WTC11 (cell line): ENCODE results near the gene HIVEP2. TPM values are rescaled to one million over a fixed set of nuclear protein-coding genes. Genes with fewer than 3 reads are reported as not detected.
A peak's percentile ranks its signal among the peaks of the same experiment; 100 is the strongest.

ENCODE experiments used
- ATAC-seq: fragments of 200-7000 bp; cut with Tn5 transposase; 2 replicates; pipeline ENCODE4 v1.10.0; 2021; ENCODE audit warnings: mild to moderate bottlenecking, moderate library complexity
- CTCF ChIA-PET: fragments of 300-600 bp; sonication (Branson Sonifier 250); formaldehyde crosslinking; loops from one replicate; lab custom pipeline; 2021; ENCODE audit warnings: antibody characterized with exemption; lab: Charles Lee
- POLR2A ChIA-PET: fragments of 350-600 bp; sonication (Branson Sonifier 250); formaldehyde crosslinking; loops from one replicate; lab custom pipeline; 2021; ENCODE audit warnings: antibody characterized with exemption; lab: Charles Lee
- DNase-seq: peaks from one replicate; pipeline ENCODE4 v3.0.0; 2021; ENCODE audit warnings: low spot score
- H3K27ac Mint-ChIP-seq: 2 replicates; pipeline ENCODE4 v1.8.0; 2021; ENCODE audit warnings: mixed read lengths
- H3K27me3 Mint-ChIP-seq: 2 replicates; pipeline ENCODE4 v1.8.0; 2021; ENCODE audit warnings: low read depth, mild to moderate bottlenecking, moderate library complexity, mixed read lengths
- H3K36me3 Mint-ChIP-seq: 2 replicates; pipeline ENCODE4 v1.8.0; 2021; ENCODE audit warnings: mixed read lengths
- H3K4me1 Mint-ChIP-seq: 2 replicates; pipeline ENCODE4 v1.8.0; 2022; ENCODE audit warnings: mixed read lengths
- H3K4me3 Mint-ChIP-seq: 2 replicates; pipeline ENCODE4 v1.8.0; 2021; ENCODE audit warnings: mild to moderate bottlenecking, moderate library complexity, mixed read lengths
- H3K9me3 Mint-ChIP-seq: 2 replicates; pipeline ENCODE4 v1.8.0; 2021; ENCODE audit warnings: mixed read lengths
- FOXK1 ChIP-seq: sonication (generic); formaldehyde crosslinking; IDR thresholded peaks from 2 replicates; pipeline ENCODE4 v1.8.0; 2022; ENCODE audit warnings: mild to moderate bottlenecking, moderate library complexity, missing genetic modification reagents
- HMGA2 ChIP-seq: fragments of 250-450 bp; sonication (Bioruptor Pico); IDR thresholded peaks from 2 replicates; pipeline ENCODE4 v1.4.0; 2021; ENCODE audit warnings: mild to moderate bottlenecking, moderate library complexity
- JAZF1 ChIP-seq: fragments of 250-450 bp; sonication (Bioruptor Pico); IDR thresholded peaks from 2 replicates; pipeline ENCODE4 v1.9.0; 2021; ENCODE audit warnings: moderate library complexity, mild to moderate bottlenecking, inconsistent platforms
- NFATC4 ChIP-seq: fragments of 250-450 bp; sonication (Bioruptor Pico); IDR thresholded peaks from 2 replicates; pipeline ENCODE4 v1.9.0; 2021; ENCODE audit warnings: mild to moderate bottlenecking
- NFE2L1 ChIP-seq: sonication (generic); formaldehyde crosslinking; IDR thresholded peaks from 2 replicates; pipeline ENCODE4 v1.8.1; 2023; ENCODE audit warnings: missing genetic modification reagents
- SMAD4 ChIP-seq: sonication (generic); formaldehyde crosslinking; IDR thresholded peaks from 2 replicates; pipeline ENCODE4 v1.8.0; 2022; ENCODE audit warnings: mild to moderate bottlenecking, missing genetic modification reagents
- SOX15 ChIP-seq: fragments of 250-450 bp; sonication (Bioruptor Pico); IDR thresholded peaks from 2 replicates; pipeline ENCODE4 v1.9.0; 2021; ENCODE audit warnings: mild to moderate bottlenecking
- total RNA-seq: library from RNA; stranded (reverse); gene quantifications from 3 replicates; pipeline ENCODE4 v1.2.3, GENCODE V29; 2021
- TF ChIP-seq, protein P1 (sequence below): sonication (generic); formaldehyde crosslinking; IDR thresholded peaks from 2 replicates; pipeline ENCODE4 v1.8.0; 2022; ENCODE audit warnings: mild to moderate bottlenecking, missing genetic modification reagents
- TF ChIP-seq, protein P2 (sequence below): sonication (generic); formaldehyde crosslinking; conservative IDR thresholded peaks from 2 replicates; pipeline ENCODE4 v1.8.1; 2023; ENCODE audit warnings: mild to moderate bottlenecking, low read depth, missing genetic modification reagents, moderate library complexity
- TF ChIP-seq, protein P3 (sequence below): sonication (generic); formaldehyde crosslinking; conservative IDR thresholded peaks from 2 replicates; pipeline ENCODE4 v1.8.1; 2022; ENCODE audit warnings: mild to moderate bottlenecking, missing genetic modification reagents
- TF ChIP-seq, protein P4 (sequence below): fragments of 250-450 bp; sonication (Bioruptor Pico); conservative IDR thresholded peaks from 2 replicates; pipeline ENCODE4 v1.9.0; 2021; ENCODE audit warnings: mild to moderate bottlenecking

The HIVEP2 gene
- total RNA-seq, 1 experiment from 2014 or later, result 11.5 TPM

DNA sequence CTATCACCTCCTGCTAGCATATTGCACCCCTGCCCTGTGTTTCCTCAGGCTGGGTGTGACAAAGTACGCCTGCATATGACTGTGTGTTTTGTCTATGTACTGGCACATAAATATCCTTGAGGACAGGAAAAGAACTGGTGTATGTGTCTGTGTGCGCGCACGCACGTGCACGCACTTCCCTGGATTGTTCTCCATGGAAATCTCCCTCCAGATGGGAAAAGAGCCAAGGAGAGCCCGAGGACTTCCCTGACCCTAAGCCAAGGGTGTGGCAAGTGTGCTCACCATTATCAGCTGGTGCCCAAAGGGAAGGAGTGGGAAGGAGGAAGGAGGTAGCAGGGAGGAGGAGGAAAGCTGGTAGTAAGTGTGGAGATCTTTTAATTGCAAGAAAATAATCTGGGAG lies 117.6 kb downstream of the HIVEP2 start:
- Mint-ChIP-seq H3K27me3 (no peaks in the 10 kb centered on the region), H3K4me3 (no peak overlapping the region), H3K4me1 (peaks cover 17% of the 10 kb centered on the region), H3K27ac (no peak overlapping the region; the same call in 1 of the 2 replicates), H3K9me3 (no peaks in the 10 kb centered on the region), H3K36me3 (no peaks in the 10 kb centered on the region)
- CTCF ChIA-PET, result no interaction called here
- ATAC-seq (no peak), DNase-seq (no peak)
- POLR2A ChIA-PET, result no interaction called here
- TF ChIP-seq, protein P1, sequence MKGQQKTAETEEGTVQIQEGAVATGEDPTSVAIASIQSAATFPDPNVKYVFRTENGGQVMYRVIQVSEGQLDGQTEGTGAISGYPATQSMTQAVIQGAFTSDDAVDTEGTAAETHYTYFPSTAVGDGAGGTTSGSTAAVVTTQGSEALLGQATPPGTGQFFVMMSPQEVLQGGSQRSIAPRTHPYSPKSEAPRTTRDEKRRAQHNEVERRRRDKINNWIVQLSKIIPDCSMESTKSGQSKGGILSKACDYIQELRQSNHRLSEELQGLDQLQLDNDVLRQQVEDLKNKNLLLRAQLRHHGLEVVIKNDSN (CRISPR knock-in tag), result no peak
- TF ChIP-seq FOXK1 (CRISPR knock-in tag), result no peak
- TF ChIP-seq, protein P2, sequence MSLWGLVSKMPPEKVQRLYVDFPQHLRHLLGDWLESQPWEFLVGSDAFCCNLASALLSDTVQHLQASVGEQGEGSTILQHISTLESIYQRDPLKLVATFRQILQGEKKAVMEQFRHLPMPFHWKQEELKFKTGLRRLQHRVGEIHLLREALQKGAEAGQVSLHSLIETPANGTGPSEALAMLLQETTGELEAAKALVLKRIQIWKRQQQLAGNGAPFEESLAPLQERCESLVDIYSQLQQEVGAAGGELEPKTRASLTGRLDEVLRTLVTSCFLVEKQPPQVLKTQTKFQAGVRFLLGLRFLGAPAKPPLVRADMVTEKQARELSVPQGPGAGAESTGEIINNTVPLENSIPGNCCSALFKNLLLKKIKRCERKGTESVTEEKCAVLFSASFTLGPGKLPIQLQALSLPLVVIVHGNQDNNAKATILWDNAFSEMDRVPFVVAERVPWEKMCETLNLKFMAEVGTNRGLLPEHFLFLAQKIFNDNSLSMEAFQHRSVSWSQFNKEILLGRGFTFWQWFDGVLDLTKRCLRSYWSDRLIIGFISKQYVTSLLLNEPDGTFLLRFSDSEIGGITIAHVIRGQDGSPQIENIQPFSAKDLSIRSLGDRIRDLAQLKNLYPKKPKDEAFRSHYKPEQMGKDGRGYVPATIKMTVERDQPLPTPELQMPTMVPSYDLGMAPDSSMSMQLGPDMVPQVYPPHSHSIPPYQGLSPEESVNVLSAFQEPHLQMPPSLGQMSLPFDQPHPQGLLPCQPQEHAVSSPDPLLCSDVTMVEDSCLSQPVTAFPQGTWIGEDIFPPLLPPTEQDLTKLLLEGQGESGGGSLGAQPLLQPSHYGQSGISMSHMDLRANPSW, result no peak
- no peak for TF ChIP-seq SOX15 (CRISPR knock-in tag)
- no peak for TF ChIP-seq NFE2L1 (CRISPR knock-in tag)
- TF ChIP-seq SMAD4 (CRISPR knock-in tag), result no peak

DNA sequence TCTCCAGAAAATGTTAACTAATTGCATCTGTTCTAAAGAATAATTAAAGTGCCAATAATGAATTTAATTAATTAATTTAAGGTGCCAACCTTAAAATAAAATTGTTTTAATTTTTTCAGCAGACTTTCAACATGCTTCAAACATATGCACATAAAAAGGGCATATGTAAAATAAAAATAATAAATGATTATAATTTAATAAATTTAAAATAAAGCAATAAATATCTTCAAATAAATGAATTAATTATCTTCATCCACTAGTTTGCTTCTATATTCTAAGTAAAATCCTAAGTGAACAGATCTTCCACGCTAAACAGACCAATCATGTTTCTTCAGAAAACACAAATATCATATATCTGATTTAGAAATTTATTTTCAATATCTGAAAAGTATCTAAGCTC lies 119.2 kb downstream of the HIVEP2 start:
- Mint-ChIP-seq H3K27ac (no peak overlapping the region), H3K27me3 (no peaks in the 10 kb centered on the region), H3K9me3 (no peaks in the 10 kb centered on the region), H3K36me3 (no peaks in the 10 kb centered on the region), H3K4me1 (peaks cover 18% of the 10 kb centered on the region), H3K4me3 (no peak overlapping the region)
- POLR2A ChIA-PET, result no interaction called here
- CTCF ChIA-PET, result no interaction called here
- peak; percentile 93 for TF ChIP-seq HMGA2 (CRISPR knock-in tag)
- TF ChIP-seq, protein P1 (CRISPR knock-in tag), result no peak
- ATAC-seq (no peak), DNase-seq (no peak)

DNA sequence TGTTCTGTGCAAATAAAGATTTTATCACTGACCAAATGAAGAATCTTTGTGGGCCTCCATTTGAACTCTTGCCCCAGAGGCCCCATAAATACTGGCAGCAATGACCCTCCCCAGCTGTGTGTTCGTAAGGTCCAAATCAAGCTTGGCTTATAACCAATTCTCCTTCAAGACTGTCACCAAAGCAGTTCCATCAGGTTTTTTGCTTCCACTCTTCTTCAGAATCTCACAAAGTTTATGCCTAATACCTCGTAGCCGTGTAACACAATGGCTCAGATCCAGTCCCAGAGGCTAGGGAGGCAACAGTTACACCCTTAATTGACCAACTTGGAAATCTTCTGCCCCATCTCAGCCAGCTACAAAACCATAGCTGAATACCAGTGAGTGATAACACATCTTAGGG lies 120.5 kb downstream of the HIVEP2 start:
- Mint-ChIP-seq H3K9me3 (no peaks in the 10 kb centered on the region), H3K27ac (no peak overlapping the region; the same call in 1 of the 2 replicates), H3K36me3 (no peaks in the 10 kb centered on the region), H3K4me3 (no peak overlapping the region), H3K4me1 (peaks cover 30% of the 10 kb centered on the region), H3K27me3 (no peaks in the 10 kb centered on the region)
- DNase-seq (no peak), ATAC-seq (no peak)
- POLR2A ChIA-PET, result no interaction called here
- TF ChIP-seq, protein P1 (CRISPR knock-in tag), result no peak
- no peak for TF ChIP-seq SOX15 (CRISPR knock-in tag)
- TF ChIP-seq, protein P3, sequence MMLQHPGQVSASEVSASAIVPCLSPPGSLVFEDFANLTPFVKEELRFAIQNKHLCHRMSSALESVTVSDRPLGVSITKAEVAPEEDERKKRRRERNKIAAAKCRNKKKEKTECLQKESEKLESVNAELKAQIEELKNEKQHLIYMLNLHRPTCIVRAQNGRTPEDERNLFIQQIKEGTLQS (CRISPR knock-in tag), result no peak
- CTCF ChIA-PET, result interaction anchor here (1.4 kb wide), 1 partner anchor 21 kb away, joined by 3 read pairs; no protein-coding TSS in a partner anchor

DNA sequence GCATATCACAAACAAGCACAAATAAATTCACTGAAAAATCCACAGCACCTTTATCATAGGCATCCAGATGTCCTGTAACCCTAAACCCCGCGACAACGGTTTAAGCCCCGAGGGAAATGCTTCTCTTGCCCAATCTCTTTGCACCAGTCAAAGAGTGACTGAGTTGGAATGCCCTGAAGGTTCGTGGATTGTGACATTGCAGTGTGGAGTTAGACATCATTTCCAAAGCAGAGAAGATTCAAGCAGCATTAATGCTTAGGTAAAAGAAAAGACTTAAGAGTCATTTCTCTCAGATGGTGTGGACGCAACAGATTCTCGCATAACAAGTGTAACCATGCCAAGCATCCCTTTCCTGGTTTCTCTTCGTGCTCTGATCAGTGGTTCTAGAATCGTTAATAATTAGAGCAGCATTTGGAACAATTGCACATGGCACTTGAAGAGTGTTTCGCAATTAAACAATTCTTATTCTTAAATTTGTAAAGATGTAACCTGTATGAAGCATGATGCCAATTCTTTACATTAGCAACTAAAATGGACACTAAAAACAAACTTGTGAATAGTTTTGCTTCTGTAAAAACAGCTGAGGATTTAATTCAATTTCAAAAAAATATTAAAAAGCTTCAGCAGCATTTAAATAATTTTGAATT lies 121.6 kb downstream of the HIVEP2 start:
- H3K4me3 Mint-ChIP-seq, result no peak overlapping the region

More for the DNA sequence above, 121.6 kb downstream of the HIVEP2 start:
- no peak for TF ChIP-seq JAZF1
- TF ChIP-seq, protein P4, sequence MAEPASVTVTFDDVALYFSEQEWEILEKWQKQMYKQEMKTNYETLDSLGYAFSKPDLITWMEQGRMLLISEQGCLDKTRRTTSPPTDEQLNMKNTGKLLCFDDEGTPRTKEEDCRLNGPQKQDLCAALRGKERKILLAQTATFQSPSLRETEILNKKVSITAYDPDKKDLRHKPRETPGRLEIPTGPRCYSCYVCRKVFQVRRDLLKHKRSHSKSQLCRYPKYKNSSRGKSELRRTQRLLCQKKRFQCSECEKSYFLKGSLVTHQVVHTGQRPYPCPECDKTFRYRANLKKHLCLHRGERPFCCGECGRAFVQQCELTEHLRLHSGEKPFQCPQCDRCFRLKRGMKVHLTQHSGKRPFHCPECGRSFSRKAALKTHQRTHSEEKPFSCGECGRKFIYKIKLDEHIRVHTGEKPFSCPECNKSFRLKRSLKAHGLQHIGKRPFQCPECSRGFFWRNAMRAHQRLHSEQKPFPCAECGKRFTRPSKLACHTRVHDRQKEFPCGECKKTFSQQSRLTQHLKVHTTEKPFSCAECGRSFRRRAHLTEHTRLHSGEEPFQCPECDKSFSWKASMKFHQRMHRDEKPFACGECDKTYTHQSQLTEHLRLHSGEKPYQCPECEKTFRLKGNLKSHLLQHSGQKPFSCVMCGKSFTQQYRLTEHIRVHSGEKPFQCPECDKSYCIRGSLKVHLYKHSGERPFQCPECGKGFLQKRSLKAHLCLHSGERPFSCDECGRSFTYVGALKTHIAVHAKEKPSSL (CRISPR knock-in tag), result no peak
- TF ChIP-seq SMAD4 (CRISPR knock-in tag), result no peak
- TF ChIP-seq, protein P3 (CRISPR knock-in tag), result no peak
- TF ChIP-seq HMGA2 (CRISPR knock-in tag), result no peak
- TF ChIP-seq NFATC4 (CRISPR knock-in tag), result no peak
- no peak for DNase-seq
- Mint-ChIP-seq H3K4me1 (peaks cover 30% of the 10 kb centered on the region), H3K27me3 (no peaks in the 10 kb centered on the region), H3K36me3 (no peaks in the 10 kb centered on the region), H3K9me3 (no peaks in the 10 kb centered on the region), H3K27ac (peak overlapping the region; percentile 54; the same call in 1 of the 2 replicates)
- ATAC-seq, result peak; percentile 36
- POLR2A ChIA-PET, result no interaction called here
- CTCF ChIA-PET, result interaction anchor here (0.7 to 1.4 kb wide), 10 partner anchors 12 to 49 kb away, joined by 3 to 7 read pairs (median 6); no protein-coding TSS in a partner anchor
